SK-N-SH (cell line): ENCODE results near the gene TET1. TPM values are rescaled to one million over a fixed set of nuclear protein-coding genes. Genes with fewer than 3 reads are reported as not detected.

Experiments used
- CTCF ChIA-PET: fragments of 300-600, 350-600 bp; formaldehyde crosslinking; extraction: SDS; loops from one replicate; lab custom pipeline; 2021; lab: Yijun Ruan, JAX
- POLR2A ChIA-PET: fragments of 350-600 bp; sonication (Branson Sonifier 250); formaldehyde crosslinking; extraction: SDS; loops from one replicate; lab custom pipeline; 2020; ENCODE audit warnings: antibody characterized with exemption, inconsistent platforms; lab: Yijun Ruan, JAX
- DNase-seq: peaks from one replicate; pipeline ENCODE4 v3.0.0; 2012
- H2AFZ ChIP-seq: fragments of 200-600 bp; sonication (generic); 2 replicates; pipeline ENCODE4 v1.8.1; 2016; ENCODE audit warnings: antibody characterized with exemption, mild to moderate bottlenecking, low read depth
- H3F3A ChIP-seq: fragments of 200-600 bp; sonication (generic); replicated peaks from 2 replicates; pipeline ENCODE3; 2016; ENCODE audit warnings: antibody characterized with exemption, mild to moderate bottlenecking; ENCODE audit not compliant: insufficient read depth
- H3K27ac ChIP-seq, 2 experiments: fragments of 200-500 bp in 1 of 2; fragments of 200-600 bp in 1 of 2; sonication (Bioruptor generic) in 1 of 2; sonication (generic), shearing (Covaris generic) in 1 of 2; 2 replicates each; pipeline versions ENCODE4 v1.5.1 to v1.6.1; 2014 to 2016; ENCODE audit warnings: low read depth in 2 of 2, inconsistent platforms in 1 of 2, low read length in 1 of 2, mild to moderate bottlenecking in 1 of 2, mixed read lengths in 1 of 2
- H3K27me3 ChIP-seq: fragments of 200-600 bp; sonication (generic), shearing (Covaris generic); 2 replicates; pipeline ENCODE4 v1.6.1; 2016; ENCODE audit warnings: mixed run types; ENCODE audit not compliant: insufficient read depth
- H3K36me3 ChIP-seq, 2 experiments: fragments of 200-500 bp in 1 of 2; fragments of 200-600 bp in 1 of 2; sonication (Bioruptor generic) in 1 of 2; sonication (generic) in 1 of 2; replicated peaks in 1 of 2; 2 replicates each; pipeline versions ENCODE3 to v1.5.1; 2014 to 2016; ENCODE audit warnings: low read length in 1 of 2, mild to moderate bottlenecking in 1 of 2; ENCODE audit not compliant: insufficient read depth in 2 of 2, control insufficient read depth in 1 of 2
- H3K4me1 ChIP-seq, 2 experiments: fragments of 200-500 bp in 1 of 2; fragments of 200-600 bp in 1 of 2; sonication (Bioruptor generic) in 1 of 2; sonication (generic), shearing (Covaris generic) in 1 of 2; 2 replicates each; pipeline versions ENCODE4 v1.5.1 to v1.6.1; 2014 to 2016; ENCODE audit warnings: low read depth in 1 of 2, low read length in 1 of 2, mixed run types in 1 of 2; ENCODE audit not compliant: insufficient read depth in 2 of 2, control insufficient read depth in 1 of 2
- H3K4me2 ChIP-seq: fragments of 200-600 bp; sonication (generic), shearing (Covaris generic); 2 replicates; pipeline ENCODE4 v1.6.1; 2017; ENCODE audit warnings: mixed run types
- H3K4me3 ChIP-seq, 2 experiments: fragments of 200-500 bp in 1 of 2; fragments of 200-600 bp in 1 of 2; sonication (Bioruptor generic) in 1 of 2; sonication (generic), shearing (Covaris generic) in 1 of 2; 2 replicates each; pipeline versions ENCODE4 v1.5.1 to v1.8.1; 2014 to 2016; ENCODE audit warnings: low read depth in 2 of 2, inconsistent platforms in 1 of 2, low read length in 1 of 2, mild to moderate bottlenecking in 1 of 2, mixed read lengths in 1 of 2, moderate library complexity in 1 of 2
- H3K79me2 ChIP-seq: fragments of 200-600 bp; sonication (generic); 2 replicates; pipeline ENCODE4 v1.8.1; 2017; ENCODE audit warnings: mild to moderate bottlenecking; ENCODE audit not compliant: insufficient read depth
- H3K9ac ChIP-seq: fragments of 200-600 bp; sonication (generic); 2 replicates; pipeline ENCODE4 v1.6.1; 2017; ENCODE audit warnings: mixed run types
- H3K9me2 ChIP-seq: fragments of 200-600 bp; sonication (generic); 2 replicates; pipeline ENCODE4 v1.6.1; 2017; ENCODE audit warnings: mixed run types
- H3K9me3 ChIP-seq: fragments of 200-600 bp; sonication (generic); 2 replicates; pipeline ENCODE4 v1.6.1; 2017; ENCODE audit warnings: mixed run types, mild to moderate bottlenecking, moderate library complexity
- H4K20me1 ChIP-seq: fragments of 200-600 bp; sonication (generic); 2 replicates; pipeline ENCODE4 v1.6.1; 2017; ENCODE audit warnings: mild to moderate bottlenecking, mixed run types; ENCODE audit not compliant: insufficient read depth
- CHD2 ChIP-seq: fragments of 150-350 bp; IDR thresholded peaks from 2 replicates; pipeline ENCODE4 v1.6.1; 2018; ENCODE audit warnings: low read length; ENCODE audit not compliant: partially characterized antibody
- ELF1 ChIP-seq: IDR thresholded peaks from 2 replicates; pipeline ENCODE4 v1.4.0; 2012
- GABPA ChIP-seq: IDR thresholded peaks from 2 replicates; pipeline ENCODE4 v1.4.0; 2012; ENCODE audit warnings: low read depth, mild to moderate bottlenecking
- MAX ChIP-seq: IDR thresholded peaks from 2 replicates; pipeline ENCODE4 v1.4.0; 2012; ENCODE audit warnings: low read depth
- MXI1 ChIP-seq: IDR thresholded peaks from 2 replicates; pipeline ENCODE4 v1.6.1; 2012; ENCODE audit warnings: mild to moderate bottlenecking, low read depth, low read length, improper control_type of control experiment
- PBX3 ChIP-seq: IDR thresholded peaks from 2 replicates; pipeline ENCODE4; 2012
- POLR2AphosphoS5 ChIP-seq: IDR thresholded peaks from 2 replicates; pipeline ENCODE4 v1.6.1; 2012; ENCODE audit warnings: low read depth, low read length
- RAD21 ChIP-seq: IDR thresholded peaks from 2 replicates; pipeline ENCODE4 v1.6.1; 2012; ENCODE audit warnings: mild to moderate bottlenecking, low read length
- RXRA ChIP-seq: IDR thresholded peaks from 2 replicates; pipeline ENCODE4 v1.4.0; 2012; ENCODE audit warnings: low read depth, mild to moderate bottlenecking, borderline replicate concordance
- TCF12 ChIP-seq: IDR thresholded peaks from 2 replicates; pipeline ENCODE4 v1.4.0; 2012
- USF1 ChIP-seq: IDR thresholded peaks from 2 replicates; pipeline ENCODE4 v1.4.0; 2012; ENCODE audit warnings: low read depth, borderline replicate concordance
- WGBS: methylation state at CpG from one replicate; pipeline ENCODE4 v1.1.6; 2017; ENCODE audit warnings: low lambda C conversion rate; 5-methylcytosine and 5-hydroxymethylcytosine counted together
- polyA plus RNA-seq, 3 experiments: library from polyadenylated mRNA; depleted of rRNA; stranded (reverse); fragments of >200 nt; gene quantifications; 2 replicates each; pipeline ENCODE4 v1.2.3, GENCODE V29; 2012

Gene TET1
- polyA plus RNA-seq, 1 of the 3 experiments (the other 2 are of a cell fraction), result 0.38 TPM

GRCh38 chr10:68560943-68561864 is 1.1 kb downstream of the TET1 start:
- peak overlapping the region; percentile 90 for H3K9ac ChIP-seq
- no peaks in the 10 kb centered on the region for H4K20me1 ChIP-seq
- peak overlapping the region; percentile 54 to 64; a peak in 3 of 4 replicates for H3K27ac ChIP-seq
- TF ChIP-seq POLR2AphosphoS5, result no peak
- TF ChIP-seq ELF1, result no peak
- TF ChIP-seq RAD21, result no peak
- TF ChIP-seq USF1, result peak; percentile 32; the same call in 1 of the 2 replicates
- no peak for TF ChIP-seq TCF12
- peak; percentile 81 for TF ChIP-seq MXI1
- no peak for TF ChIP-seq PBX3
- peak; percentile 74; the same call in 1 of the 2 replicates for TF ChIP-seq MAX
- TF ChIP-seq CHD2, result no peak
- no peak for TF ChIP-seq RXRA
- TF ChIP-seq GABPA, result no peak
- no peaks in the 10 kb centered on the region for H3K27me3 ChIP-seq
- H3K4me1 ChIP-seq, result peaks cover 10 to 19% of the 10 kb centered on the region in 2 experiments; a peak in 3 of 4 replicates
- ChIA-PET CTCF (interaction anchor here (0.7 to 2.9 kb wide), 5 partner anchors 10 to 229 kb away, joined by 3 to 11 read pairs (median 4); partner anchors contain the start of gene HNRNPH3), POLR2A (interaction anchor here (0.5 to 1.7 kb wide), 3 partner anchors 11 to 143 kb away, joined by 3 to 10 read pairs (median 3); no protein-coding TSS in a partner anchor)
- H3K9me3 ChIP-seq, result no peaks in the 10 kb centered on the region
- H3K9me2 ChIP-seq, result no peaks in the 10 kb centered on the region
- peaks cover 47% of the 10 kb centered on the region for H3K79me2 ChIP-seq
- H2AFZ ChIP-seq, result peak overlapping the region; percentile 82
- H3K4me2 ChIP-seq, result peak overlapping the region; percentile 87
- H3K36me3 ChIP-seq, result no peaks in the 10 kb centered on the region
- 18% methylated on average over 34 of the region's 55 CpGs for WGBS
- DNase-seq, result peak; percentile 89
- no peaks in the 10 kb centered on the region for H3F3A ChIP-seq
- peak overlapping the region; percentile 84 to 85 for H3K4me3 ChIP-seq

- Histone ChIP-seq H3K4me1 (peaks cover 10 to 21% of the 10 kb centered on the region in 2 experiments; a peak in 3 of 4 replicates), H3K36me3 (no peaks in the 10 kb centered on the region), H2AFZ (peak overlapping the region; percentile 82; the same call in 1 of the 2 replicates), H3K4me3 (peak overlapping the region; percentile 40 to 84), H3K9me3 (no peaks in the 10 kb centered on the region), H3K27me3 (no peaks in the 10 kb centered on the region), H3K27ac (peak overlapping the region; percentile 11 to 76; a peak in 3 of 4 replicates), H3F3A (no peaks in the 10 kb centered on the region), H3K79me2 (peaks cover 53% of the 10 kb centered on the region), H3K4me2 (peak overlapping the region; percentile 87), H3K9me2 (no peaks in the 10 kb centered on the region), H4K20me1 (no peaks in the 10 kb centered on the region), H3K9ac (peak overlapping the region; percentile 17; the same call in 1 of the 2 replicates)
- WGBS, result 69% methylated on average over 28 of the region's 28 CpGs
- DNase-seq, result peak; percentile 61
- TF ChIP-seq MAX (0 out of 2 replicates have a peak, but pooled peaks have one; percentile 6), TCF12 (no peak)
- ChIA-PET POLR2A (interaction anchor here (1.0 to 1.7 kb wide), 2 partner anchors 12 to 39 kb away, joined by 3 to 10 read pairs; no protein-coding TSS in a partner anchor), CTCF (interaction anchor here (0.6 to 1.0 kb wide), 5 partner anchors 29 to 572 kb away, joined by 3 to 4 read pairs (median 3); partner anchors contain the start of gene HNRNPH3)
Measured at GRCh38 chr10:68561865-68562649, 1.9 kb downstream of the TET1 start.
